Amniotic epithelial cell (primary cell): ENCODE results near the gene FOXP1.

ENCODE experiments used
- DNase-seq: peaks from one replicate; pipeline ENCODE4 v3.0.0-alpha.2; 2010; ENCODE audit warnings: low read depth

The FOXP1 gene

GRCh38 chr3:70914862-70915261 lies 668.7 kb downstream of the FOXP1 start:
- DNase-seq: no peak

GRCh38 chr3:70911719-70912118 lies 671.8 kb downstream of the FOXP1 start:
- DNase-seq: no peak

GRCh38 chr3:70905491-70905890 lies 678.0 kb downstream of the FOXP1 start:
- DNase-seq: no peak
